Prostate gland (tissue), 2 donors: Measurements from ENCODE around the gene JPH3.

Experiments used
- CTCF ChIP-seq, 4 experiments: fragments of 200-600 bp in 2 of 4; fragments of 450-650 bp in 2 of 4; sonication (generic) in 2 of 4; IDR thresholded peaks; 1 replicate in 3 of 4; 2 replicates in 1 of 4; pipeline ENCODE4 v1.5.1; 2016 to 2019; ENCODE audit warnings: antibody characterized with exemption in 4 of 4, mild to moderate bottlenecking in 2 of 4, moderate library complexity in 2 of 4
- POLR2A ChIP-seq: fragments of 450-650 bp; IDR thresholded peaks from one replicate; pipeline ENCODE4 v1.6.1; 2016; ENCODE audit warnings: antibody characterized with exemption, mild to moderate bottlenecking

- TF ChIP-seq CTCF (IDR thresholded peaks at IDR 0.05) (no peak), POLR2A (no peak)
These were observed 22.6 kb upstream of the JPH3 start for GRCh38 chr16:87579691-87580090.
